GM11168 (cell line): ENCODE measurements around the gene ABCC12.

ENCODE experiments used
- in situ Hi-C: fragments of 300-500 bp; cut with MboI; formaldehyde crosslinking; loops from one replicate; pipeline ENCODE4 v1.12.0; 2022; ENCODE audit warnings: low sequenced_read_pairs; ENCODE audit not compliant: unreplicated experiment

The ABCC12 gene

DNA sequence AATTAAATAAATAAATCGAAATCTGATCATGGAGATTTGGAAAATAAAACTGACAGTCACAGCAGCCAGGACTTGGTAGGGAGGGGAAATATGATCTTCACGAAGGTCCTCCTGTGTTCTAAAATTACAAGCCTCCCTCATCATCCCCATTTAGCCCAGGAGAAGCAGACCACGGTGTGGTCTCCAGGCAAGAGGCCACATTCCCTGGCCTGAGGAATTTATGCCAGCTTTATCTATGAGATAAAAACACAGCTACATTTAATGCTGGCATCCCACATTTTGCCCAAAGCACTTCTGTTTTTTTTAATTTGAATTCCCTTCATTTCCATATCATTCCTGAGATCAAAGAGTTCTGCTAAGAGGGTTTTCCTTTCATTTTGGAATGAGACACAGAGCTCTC is 43.2 kb downstream of the ABCC12 start:
- in situ Hi-C loops, result no loop called here

DNA sequence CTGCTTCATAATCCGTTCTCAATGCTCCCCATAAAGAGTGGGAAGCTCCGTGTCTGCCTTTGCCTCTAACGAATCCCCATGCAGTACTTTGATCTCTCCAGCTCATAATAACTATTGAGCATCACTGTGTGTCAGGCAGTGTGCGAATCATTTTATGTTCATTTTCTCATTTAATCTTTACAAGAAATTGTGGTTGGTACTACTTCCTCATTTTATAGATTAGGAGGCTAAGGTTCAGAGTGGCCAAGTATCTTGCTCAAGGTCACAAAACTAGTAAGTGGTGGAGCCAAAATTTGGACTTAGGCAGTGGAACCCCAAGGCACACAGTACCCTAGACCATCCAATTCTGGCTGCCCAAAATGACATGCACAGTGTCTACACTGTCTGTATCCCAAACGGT is 44.8 kb downstream of the ABCC12 start:
- in situ Hi-C loops, result no loop called here

DNA sequence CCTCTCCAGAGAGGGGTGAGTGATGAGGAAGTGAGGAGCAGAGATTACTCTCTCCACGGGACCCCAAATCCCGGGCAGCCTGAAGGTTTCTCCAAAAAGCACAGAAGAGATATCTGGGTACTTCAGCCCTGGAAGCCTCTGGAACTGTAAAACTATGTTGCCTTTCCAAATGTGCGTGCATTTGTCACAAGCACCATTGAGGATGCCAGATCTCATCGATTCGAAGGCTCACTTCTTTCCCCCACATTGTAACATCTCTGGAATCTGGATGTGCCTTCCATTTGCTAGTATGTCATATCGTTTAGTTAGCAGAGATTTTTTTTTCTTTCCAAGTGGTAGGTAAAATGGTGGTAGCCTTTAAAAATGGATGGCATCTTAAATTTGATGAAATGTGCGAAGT is 45.8 kb downstream of the ABCC12 start:
- in situ Hi-C loops, result no loop called here

DNA sequence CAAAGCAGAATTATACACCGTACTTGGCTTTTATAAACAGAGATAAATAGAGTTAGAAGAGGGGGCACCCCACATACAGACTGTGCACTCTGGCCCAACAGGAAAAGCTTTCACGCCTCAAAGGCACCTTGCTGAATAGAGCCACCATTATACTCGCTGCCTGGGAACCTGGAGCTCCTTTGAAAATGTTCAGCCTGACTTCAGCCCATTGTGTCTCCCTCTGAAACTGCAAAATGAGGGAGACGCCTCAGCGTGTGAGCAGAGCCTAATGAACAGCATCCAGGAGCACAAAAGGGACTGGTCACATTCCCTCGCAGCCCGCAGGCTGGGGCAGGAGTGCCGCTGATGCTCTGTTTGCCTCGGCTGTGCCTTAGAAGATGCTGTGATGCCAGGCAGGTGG is 46.3 kb downstream of the ABCC12 start:
- in situ Hi-C loops, result no loop called here

DNA sequence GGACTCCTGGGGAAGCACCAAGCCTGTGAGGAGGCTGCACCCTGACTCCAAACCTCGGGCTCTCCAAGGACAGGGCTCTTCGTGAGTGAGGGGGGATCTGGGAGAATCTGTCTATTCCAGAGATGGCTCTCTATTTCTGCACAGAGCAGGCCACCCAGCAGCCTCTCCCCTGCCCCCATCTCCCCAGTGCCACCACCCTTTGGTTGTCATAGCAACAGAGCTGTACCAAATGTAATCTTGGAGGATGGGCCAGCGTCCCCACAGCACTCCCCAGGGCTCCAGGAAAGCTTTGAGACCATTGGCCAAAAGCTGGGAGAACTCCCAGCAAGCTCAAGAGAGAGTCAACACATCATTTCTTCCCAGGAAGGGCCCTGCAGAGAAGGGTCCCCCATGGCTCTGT is 49.3 kb downstream of the ABCC12 start:
- in situ Hi-C loops, result no loop called here
